ENCODE data around the gene COG5.
"Not testable (repeated sequence)": the region's sequence is repeated elsewhere in the genome, so short reads cannot be mapped to it uniquely, and the experiment has no call there.

Gene COG5

DNA sequence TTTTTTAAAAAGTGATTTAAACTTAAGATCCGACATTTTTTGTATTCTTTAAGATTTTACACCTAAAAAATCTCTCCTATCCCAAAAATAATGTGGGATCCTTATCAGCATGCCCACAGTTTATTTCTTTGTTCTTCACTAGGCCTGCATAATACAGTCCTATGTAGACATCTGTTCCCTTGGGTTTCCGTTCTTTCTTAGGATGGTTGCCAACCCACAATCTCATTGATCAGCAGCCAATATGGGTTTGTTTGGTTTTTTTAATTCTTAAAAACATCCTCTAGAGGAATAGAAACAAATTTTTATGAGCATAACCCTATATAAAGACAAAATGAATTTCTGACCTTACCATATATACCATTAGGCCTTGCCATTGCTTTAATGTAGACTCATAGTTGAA lies 403.3 kb downstream of the COG5 start:
- DNase-seq (ENCODE audit: low read depth, low spot score) = no peak

- no peak for DNase-seq (ENCODE audit: low read depth, low spot score)
These were observed 405.7 kb downstream of the COG5 start for GRCh38 chr7:107158028-107158427.

DNA sequence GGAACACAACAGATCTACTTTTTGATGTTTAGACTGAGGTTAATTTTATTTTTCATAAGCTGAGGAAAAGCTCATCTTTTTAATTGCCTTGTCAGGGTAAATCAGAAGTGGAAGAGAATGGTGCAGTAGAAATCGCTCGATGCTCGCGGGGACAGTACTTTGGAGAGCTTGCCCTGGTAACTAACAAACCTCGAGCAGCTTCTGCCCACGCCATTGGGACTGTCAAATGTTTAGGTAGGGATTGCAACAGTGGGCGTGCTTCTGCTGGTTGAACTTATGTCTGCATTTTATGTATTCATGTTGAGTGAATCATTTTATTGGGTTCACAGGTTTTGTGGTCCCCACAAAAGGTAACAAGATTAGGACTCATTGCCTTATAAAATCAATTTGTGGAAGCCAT lies 406.6 kb downstream of the COG5 start:
- DNase-seq (ENCODE audit: low read depth, low spot score) = no peak

GRCh38 chr7:107155726-107156125 lies 408.0 kb downstream of the COG5 start:
- not testable (repeated sequence) for DNase-seq (ENCODE audit: low read depth, low spot score)

- DNase-seq (ENCODE audit: low read depth, low spot score) = no peak
These were observed 408.9 kb downstream of the COG5 start for GRCh38 chr7:107154826-107155225.

DNA sequence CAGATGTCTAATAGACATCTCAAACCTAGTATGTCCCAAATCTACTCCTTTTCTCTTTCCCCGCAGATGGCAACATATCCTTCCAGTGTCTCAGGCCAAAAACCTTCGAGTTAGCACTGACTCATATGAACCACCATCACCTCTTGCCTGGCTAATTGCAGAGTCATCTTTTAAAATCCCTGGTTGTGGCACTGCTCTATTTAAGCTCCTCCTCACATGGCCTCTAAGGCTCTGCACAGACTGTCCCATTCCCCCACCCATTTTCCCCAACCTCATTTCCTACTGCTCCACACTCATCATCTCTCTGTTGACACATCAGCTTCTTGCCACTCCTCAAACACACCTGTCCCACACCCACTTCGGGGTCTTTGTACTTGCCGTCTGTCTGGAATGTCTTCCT lies 411.7 kb downstream of the COG5 start:
- DNase-seq (ENCODE audit: low read depth, low spot score) = no peak
